Measurements from ENCODE around the gene STARD8.

GRCh38 chrX:68751372-68751771 lies 103.9 kb downstream of the STARD8 start:
- TF ChIP-seq POLR2A (IDR thresholded peaks at IDR 0.05): no peak
- no peak for TF ChIP-seq POLR2AphosphoS5 (IDR thresholded peaks at IDR 0.05)
